Measurements from ENCODE around the gene LHX1. TPM values are rescaled to one million over a fixed set of nuclear protein-coding genes. Genes with fewer than 3 reads are reported as not detected.

The LHX1 gene
- total and polyA plus RNA-seq, 10 of the 15 experiments (the other 5 are each of a cell fraction or from before 2014, with no cell fraction given), result not detected

- Histone ChIP-seq H3K36me3 (ENCODE audit: control insufficient read depth in 2 of 2, insufficient read depth in 2 of 2, low read length in 1 of 2) (no peaks in the 10 kb centered on the region), H3K27ac (ENCODE audit: control insufficient read depth, insufficient read depth) (no peak overlapping the region), H3K4me1 (ENCODE audit: control insufficient read depth, insufficient read depth, low read length) (no peaks in the 10 kb centered on the region), H3K4me3 (no peak overlapping the region), H3K4me2 (ENCODE audit: control insufficient read depth, insufficient read depth) (no peak overlapping the region), H2AFZ (ENCODE audit: control insufficient read depth, low read depth, low read length) (no peak overlapping the region), H4K20me1 (ENCODE audit: control insufficient read depth, insufficient read depth) (no peaks in the 10 kb centered on the region), H3K27me3 (replicated peaks in 1 of 2; ENCODE audit: control insufficient read depth in 2 of 2, insufficient read depth in 2 of 2, low read length in 1 of 2) (peaks cover 2 to 5% of the 10 kb centered on the region in 2 experiments), H3K9me3 (replicated peaks; ENCODE audit: control insufficient read depth, insufficient read depth, low read length) (no peaks in the 10 kb centered on the region), H3K79me2 (ENCODE audit: control insufficient read depth, insufficient read depth, low read length) (no peaks in the 10 kb centered on the region), H3K9ac (ENCODE audit: control insufficient read depth, insufficient read depth, low read length) (no peak overlapping the region)
- ChIA-PET CTCF (no interaction called here), RAD21 (ENCODE audit: unreplicated experiment) (no interaction called here), SMC1A (ENCODE audit: uncharacterized antibody, unreplicated experiment) (no interaction called here), POLR2A (no interaction called here)
- WGBS (ENCODE audit: insufficient coverage, insufficient replicate concordance, low lambda C conversion rate, missing lambda C conversion rate), result 1% methylated on average over 8 of the region's 8 CpGs
- DNase-seq (ENCODE audit: low read depth, low spot score) (no peak), ATAC-seq (no peak), FAIRE-seq (no peak)
- BruUV-seq (replicated peaks), result no TSS peak
- in situ Hi-C loops (cut with MboI), result no loop called here
- intact Hi-C loops (cut with micrococcal nuclease; ENCODE audit: unreplicated experiment), result no loop called here
- TF ChIP-seq NFXL1 (IDR thresholded peaks at IDR 0.05; ENCODE audit: borderline replicate concordance), result no peak
Measured at GRCh38 chr17:36889770-36890349, 47.4 kb upstream of the LHX1 start.

GRCh38 chr17:36890398-36891168, 46.7 kb upstream of the LHX1 start:
- ATAC-seq (no peak), DNase-seq (ENCODE audit: low read depth, low spot score) (no peak), FAIRE-seq (no peak)
- H3K9me3 ChIP-seq (replicated peaks; ENCODE audit: control insufficient read depth, insufficient read depth, low read length), result no peaks in the 10 kb centered on the region
- ChIA-PET SMC1A (ENCODE audit: uncharacterized antibody, unreplicated experiment) (no interaction called here), RAD21 (ENCODE audit: unreplicated experiment) (no interaction called here), CTCF (no interaction called here), POLR2A (no interaction called here)
- H3K27ac ChIP-seq (ENCODE audit: control insufficient read depth, insufficient read depth), result no peak overlapping the region
- no peak overlapping the region for H3K9ac ChIP-seq (ENCODE audit: control insufficient read depth, insufficient read depth, low read length)
- H2AFZ ChIP-seq (ENCODE audit: control insufficient read depth, low read depth, low read length), result no peak overlapping the region
- H3K79me2 ChIP-seq (ENCODE audit: control insufficient read depth, insufficient read depth, low read length), result no peaks in the 10 kb centered on the region
- H3K36me3 ChIP-seq (ENCODE audit: control insufficient read depth in 2 of 2, insufficient read depth in 2 of 2, low read length in 1 of 2), result no peaks in the 10 kb centered on the region
- intact Hi-C loops (cut with micrococcal nuclease; ENCODE audit: unreplicated experiment) (no loop called here), in situ Hi-C loops (cut with MboI) (no loop called here)
- no peak overlapping the region for H3K4me3 ChIP-seq
- H4K20me1 ChIP-seq (ENCODE audit: control insufficient read depth, insufficient read depth), result no peaks in the 10 kb centered on the region
- no TSS peak for BruUV-seq (replicated peaks)
- no peak overlapping the region for H3K4me2 ChIP-seq (ENCODE audit: control insufficient read depth, insufficient read depth)
- WGBS (ENCODE audit: insufficient coverage, insufficient replicate concordance, low lambda C conversion rate, missing lambda C conversion rate), result 17% methylated on average over 12 of the region's 13 CpGs
- peaks cover 0 to 5% of the 10 kb centered on the region in 2 experiments for H3K27me3 ChIP-seq (replicated peaks in 1 of 2; ENCODE audit: control insufficient read depth in 2 of 2, insufficient read depth in 2 of 2, low read length in 1 of 2)
- no peaks in the 10 kb centered on the region for H3K4me1 ChIP-seq (ENCODE audit: control insufficient read depth, insufficient read depth, low read length)
- TF ChIP-seq BRCA1 (IDR thresholded peaks at IDR 0.05; ENCODE audit: low read depth, low read length), result no peak
- TF ChIP-seq MLLT1 (IDR thresholded peaks at IDR 0.05), result no peak
- TF ChIP-seq E2F8 (IDR thresholded peaks at IDR 0.05; ENCODE audit: low read depth, partially characterized antibody), result no peak
- no peak for TF ChIP-seq KAT2A (conservative IDR thresholded peaks at IDR 0.05; ENCODE audit: control insufficient read depth, low read depth, low read length)
- TF ChIP-seq ZNF622 (IDR thresholded peaks at IDR 0.05), result no peak
- TF ChIP-seq BCL11A (IDR thresholded peaks at IDR 0.05; ENCODE audit: low read depth, low read length), result no peak
- no peak for TF ChIP-seq LARP7 (IDR thresholded peaks at IDR 0.05)
- no peak for TF ChIP-seq RAD21 (IDR thresholded peaks at IDR 0.05; ENCODE audit: insufficient read depth, low read depth, low read length)

Data from GM12878 (cell line).